ENCODE results near the gene ATG14. TPM values are rescaled to one million over a fixed set of nuclear protein-coding genes. Genes with fewer than 3 reads are reported as not detected.

ATG14 gene
- polyA plus RNA-seq, 1 of the 3 experiments (the other 2 are of a cell fraction): 4.3 TPM

GRCh38 chr14:55398679-55399078 is 13.0 kb downstream of the ATG14 start:
- Histone ChIP-seq H3K4me2 (no peak overlapping the region), H4K20me1 (ENCODE audit: insufficient read depth) (peaks cover 21% of the 10 kb centered on the region), H3K79me2 (ENCODE audit: insufficient read depth) (peaks cover 45% of the 10 kb centered on the region), H3K9me3 (no peaks in the 10 kb centered on the region), H3K9me2 (0 out of 2 replicates have a peak, but pooled peaks cover 3% of the 10 kb centered on the region), H3K4me1 (ENCODE audit: control insufficient read depth in 1 of 2, insufficient read depth in 2 of 2, low read depth in 1 of 2, low read length in 1 of 2) (peaks cover 2 to 10% of the 10 kb centered on the region in 2 experiments; a peak in 3 of 4 replicates), H3F3A (replicated peaks; ENCODE audit: insufficient read depth) (no peaks in the 10 kb centered on the region), H3K27me3 (ENCODE audit: insufficient read depth) (no peaks in the 10 kb centered on the region), H2AFZ (ENCODE audit: low read depth) (no peak overlapping the region), H3K27ac (ENCODE audit: low read depth in 2 of 2, low read length in 1 of 2) (peak overlapping the region in 1 of 2 experiments; percentile 67; a peak in 2 of 4 replicates), H3K9ac (no peak overlapping the region), H3K4me3 (ENCODE audit: low read depth in 2 of 2, low read length in 1 of 2) (no peak overlapping the region), H3K36me3 (replicated peaks in 1 of 2; ENCODE audit: control insufficient read depth in 1 of 2, insufficient read depth in 2 of 2, low read length in 1 of 2) (peaks cover 10 to 20% of the 10 kb centered on the region in 2 experiments)
- ChIA-PET POLR2A (no interaction called here), CTCF (no interaction called here)
- 67% methylated on average over 5 of the region's 5 CpGs for WGBS (ENCODE audit: low lambda C conversion rate)
- DNase-seq: no peak
- peak; percentile 80; the same call in 1 of the 2 replicates for TF ChIP-seq RXRA (IDR thresholded peaks at IDR 0.05; ENCODE audit: borderline replicate concordance, low read depth)
- TF ChIP-seq GATA2 (CRISPR knock-in tag; IDR thresholded peaks at IDR 0.05): no peak
- peak; percentile 89 for TF ChIP-seq MEF2A (IDR thresholded peaks at IDR 0.05; ENCODE audit: borderline replicate concordance, low read depth)
- peak; percentile 95 for TF ChIP-seq FOSL2 (IDR thresholded peaks at IDR 0.05; ENCODE audit: borderline replicate concordance, low read depth)
- TF ChIP-seq USF2 (IDR thresholded peaks at IDR 0.05; ENCODE audit: borderline replicate concordance, low read depth, low read length): no peak
- TF ChIP-seq NRF1 (IDR thresholded peaks at IDR 0.05; ENCODE audit: low read depth, low read length): no peak
- TF ChIP-seq ZBTB33 (IDR thresholded peaks at IDR 0.05; ENCODE audit: borderline replicate concordance, low read depth): no peak
- peak; percentile 85 for TF ChIP-seq JUND (IDR thresholded peaks at IDR 0.05)
- peak; percentile 41; the same call in 1 of the 2 replicates for TF ChIP-seq MAX (IDR thresholded peaks at IDR 0.05; ENCODE audit: low read depth)
- no peak for TF ChIP-seq RFX5 (IDR thresholded peaks at IDR 0.05; ENCODE audit: low read length)
- TF ChIP-seq GABPA (IDR thresholded peaks at IDR 0.05; ENCODE audit: low read depth): no peak
- peak in 1 of 2 experiments; percentile 25; a peak in 1 of 4 replicates for TF ChIP-seq EP300 (IDR thresholded peaks at IDR 0.05; ENCODE audit: borderline replicate concordance in 1 of 2, low read depth in 1 of 2, low read length in 1 of 2)
- TF ChIP-seq CHD2 (IDR thresholded peaks at IDR 0.05; ENCODE audit: low read length, partially characterized antibody): no peak
- TF ChIP-seq TCF12 (IDR thresholded peaks at IDR 0.05): peak; percentile 81
- TF ChIP-seq RAD21 (IDR thresholded peaks at IDR 0.05; ENCODE audit: low read length): no peak
- TF ChIP-seq USF1 (IDR thresholded peaks at IDR 0.05; ENCODE audit: borderline replicate concordance, low read depth): no peak; the same call in 1 of the 2 replicates
- peak; percentile 54 for TF ChIP-seq NFIC (IDR thresholded peaks at IDR 0.05; ENCODE audit: borderline replicate concordance)
- TF ChIP-seq EZH2phosphoT487 (IDR thresholded peaks at IDR 0.05; ENCODE audit: borderline replicate concordance, low read depth): no peak
- no peak for TF ChIP-seq ELF1 (IDR thresholded peaks at IDR 0.05)
- TF ChIP-seq POLR2AphosphoS5 (IDR thresholded peaks at IDR 0.05; ENCODE audit: low read depth, low read length): peak; percentile 49; the same call in 1 of the 2 replicates

Measured in SK-N-SH (cell line).